Fibroblast of lung (primary cell): ENCODE results near the gene PLXNA2. TPM values are rescaled to one million over a fixed set of nuclear protein-coding genes. Genes with fewer than 3 reads are reported as not detected.

Experiments
- DNase-seq, 2 donors: peaks; one replicate each; pipeline versions ENCODE4 v3.0.0 to v3.0.0-alpha.2; 2010; ENCODE audit warnings: low read depth in 2 of 2
- H2AFZ ChIP-seq: 2 replicates; pipeline ENCODE4 v1.5.1; 2012; ENCODE audit warnings: low read length, control low read depth, inconsistent platforms
- H3K27ac ChIP-seq: 2 replicates; pipeline ENCODE4 v1.5.1; 2011; ENCODE audit warnings: low read length, control low read depth; ENCODE audit not compliant: insufficient read depth
- H3K27me3 ChIP-seq: 2 replicates; pipeline ENCODE4 v1.5.1; 2011; ENCODE audit warnings: mild to moderate bottlenecking, low read length; ENCODE audit not compliant: control insufficient read depth, insufficient read depth
- H3K36me3 ChIP-seq: 2 replicates; pipeline ENCODE4 v1.5.1; 2011; ENCODE audit warnings: low read length; ENCODE audit not compliant: control insufficient read depth, insufficient read depth
- H3K4me1 ChIP-seq: 2 replicates; pipeline ENCODE4 v1.5.1; 2011; ENCODE audit warnings: low read length; ENCODE audit not compliant: control insufficient read depth, insufficient read depth; ENCODE audit errors: extremely low read depth
- H3K4me2 ChIP-seq: 2 replicates; pipeline ENCODE4 v1.5.1; 2011; ENCODE audit warnings: low read length, control low read depth; ENCODE audit not compliant: insufficient read depth; ENCODE audit errors: extremely low read depth
- H3K4me3 ChIP-seq, 4 experiments: fragments of 200-600 bp in 1 of 4; sonication (generic) in 1 of 4; replicated peaks in 1 of 4; 2 replicates each; pipeline ENCODE4 v1.5.1; 2011 to 2016; ENCODE audit warnings: low read length in 4 of 4, low read depth in 3 of 4, mild to moderate bottlenecking in 3 of 4, control low read depth in 2 of 4, inconsistent platforms in 1 of 4, mixed read lengths in 1 of 4; ENCODE audit not compliant: insufficient read depth in 1 of 4; ENCODE audit errors: control extremely low read depth in 1 of 4
- H3K79me2 ChIP-seq: 2 replicates; pipeline ENCODE4 v1.5.1; 2012; ENCODE audit warnings: mild to moderate bottlenecking, low read length, inconsistent platforms; ENCODE audit not compliant: control insufficient read depth, insufficient read depth
- H3K9ac ChIP-seq: 2 replicates; pipeline ENCODE4 v1.5.1; 2011; ENCODE audit warnings: mild to moderate bottlenecking, low read length, control low read depth; ENCODE audit not compliant: insufficient read depth
- H3K9me3 ChIP-seq: 2 replicates; pipeline ENCODE4 v1.5.1; 2012; ENCODE audit warnings: low read depth, low read length; ENCODE audit not compliant: control insufficient read depth, insufficient read depth
- H4K20me1 ChIP-seq: 2 replicates; pipeline ENCODE4 v1.5.1; 2011; ENCODE audit warnings: low read length; ENCODE audit not compliant: control insufficient read depth, insufficient read depth; ENCODE audit errors: extremely low read depth
- EZH2 ChIP-seq: IDR thresholded peaks from 2 replicates; pipeline ENCODE4 v1.5.1; 2012; ENCODE audit warnings: low read length, control low read depth, mild to moderate bottlenecking; ENCODE audit errors: missing control alignments
- polyA plus RNA-seq, 2 donors: library from polyadenylated mRNA; depleted of rRNA in 1 of 2; stranded (reverse) in 1 of 2; unstranded in 1 of 2; fragments of >200 nt; gene quantifications; 2 replicates each; pipeline ENCODE4 v1.2.1, GENCODE V29; 2011 to 2012; ENCODE audit warnings: missing spikeins in 1 of 2
- total RNA-seq: library from RNA; depleted of rRNA; stranded (reverse); fragments of >200 nt; gene quantifications from 2 replicates; pipeline ENCODE4 v1.2.1, GENCODE V29; 2014
- TF ChIP-seq, protein P1 (sequence below), 2 donors: IDR thresholded peaks in 1 of 2; conservative IDR thresholded peaks in 1 of 2; 1 replicate in 1 of 2; 2 replicates in 1 of 2; pipeline ENCODE4 v1.5.1; 2011 to 2012; ENCODE audit warnings: low read length in 2 of 2, control low read depth in 1 of 2, inconsistent platforms in 1 of 2, low read depth in 1 of 2, mild to moderate bottlenecking in 1 of 2

PLXNA2 gene
- total and polyA plus RNA-seq, 2 donors (not counting 1 experiment from before 2014, with no cell fraction given), result 0.43 to 2.0 TPM

DNA sequence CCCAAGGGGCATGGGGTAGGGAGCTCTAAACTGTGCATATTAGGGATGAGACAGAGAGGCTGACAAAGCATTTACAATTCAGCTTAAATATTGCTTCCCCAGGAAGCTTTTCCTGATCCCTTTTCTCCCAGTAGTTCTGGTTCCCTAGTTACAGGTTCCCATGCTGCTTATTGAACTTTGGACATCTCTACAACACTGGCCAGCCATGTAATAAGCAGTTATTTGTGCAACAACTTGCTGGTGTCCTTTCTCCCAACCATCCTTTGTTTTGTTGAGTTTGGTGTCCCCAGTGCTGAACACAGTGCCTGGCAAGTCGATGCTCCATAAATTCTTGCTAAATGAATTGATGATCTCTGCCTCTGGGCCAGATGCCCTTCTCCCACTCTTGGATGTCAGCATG lies 80.6 kb downstream of the PLXNA2 start:
- no peak overlapping the region for H3K4me3 ChIP-seq
- H2AFZ ChIP-seq, result no peak overlapping the region
- no peaks in the 10 kb centered on the region for H3K36me3 ChIP-seq
- no peaks in the 10 kb centered on the region for H3K27me3 ChIP-seq
- H3K9me3 ChIP-seq, result no peaks in the 10 kb centered on the region
- peaks cover 4% of the 10 kb centered on the region for H3K4me1 ChIP-seq
- H4K20me1 ChIP-seq, result no peaks in the 10 kb centered on the region
- no peak overlapping the region for H3K4me2 ChIP-seq
- no peak overlapping the region for H3K27ac ChIP-seq
- H3K79me2 ChIP-seq, result no peaks in the 10 kb centered on the region
- no peak for TF ChIP-seq EZH2
- TF ChIP-seq, protein P1, sequence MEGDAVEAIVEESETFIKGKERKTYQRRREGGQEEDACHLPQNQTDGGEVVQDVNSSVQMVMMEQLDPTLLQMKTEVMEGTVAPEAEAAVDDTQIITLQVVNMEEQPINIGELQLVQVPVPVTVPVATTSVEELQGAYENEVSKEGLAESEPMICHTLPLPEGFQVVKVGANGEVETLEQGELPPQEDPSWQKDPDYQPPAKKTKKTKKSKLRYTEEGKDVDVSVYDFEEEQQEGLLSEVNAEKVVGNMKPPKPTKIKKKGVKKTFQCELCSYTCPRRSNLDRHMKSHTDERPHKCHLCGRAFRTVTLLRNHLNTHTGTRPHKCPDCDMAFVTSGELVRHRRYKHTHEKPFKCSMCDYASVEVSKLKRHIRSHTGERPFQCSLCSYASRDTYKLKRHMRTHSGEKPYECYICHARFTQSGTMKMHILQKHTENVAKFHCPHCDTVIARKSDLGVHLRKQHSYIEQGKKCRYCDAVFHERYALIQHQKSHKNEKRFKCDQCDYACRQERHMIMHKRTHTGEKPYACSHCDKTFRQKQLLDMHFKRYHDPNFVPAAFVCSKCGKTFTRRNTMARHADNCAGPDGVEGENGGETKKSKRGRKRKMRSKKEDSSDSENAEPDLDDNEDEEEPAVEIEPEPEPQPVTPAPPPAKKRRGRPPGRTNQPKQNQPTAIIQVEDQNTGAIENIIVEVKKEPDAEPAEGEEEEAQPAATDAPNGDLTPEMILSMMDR (conservative IDR thresholded peaks at IDR 0.05 in 1 of 2, IDR thresholded peaks at IDR 0.05 in 1 of 2; ENCODE audit: low read depth in 1 of 2, low read length in 2 of 2), result no peak
- DNase-seq, result no peak
- no peak overlapping the region for H3K9ac ChIP-seq

DNA sequence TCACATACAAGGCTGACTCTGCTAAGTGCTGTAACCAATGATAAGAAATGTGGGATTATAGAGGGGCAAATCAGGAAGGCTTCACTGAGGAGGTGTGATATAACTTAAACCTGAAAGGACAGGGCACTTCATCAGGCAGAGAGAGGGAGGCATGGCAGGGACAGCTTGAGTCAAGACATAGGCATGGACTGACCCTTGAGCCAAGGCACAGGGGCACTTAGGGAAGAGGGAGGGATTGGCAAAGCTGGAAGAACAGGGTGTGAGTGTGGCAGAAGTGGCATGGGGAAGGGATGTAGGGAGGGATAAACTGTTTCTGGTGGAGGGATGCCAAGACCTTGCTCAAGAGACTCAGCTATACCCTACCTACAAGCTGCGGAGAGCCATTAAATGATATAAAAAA lies 81.3 kb downstream of the PLXNA2 start:
- H2AFZ ChIP-seq, result no peak overlapping the region
- no peaks in the 10 kb centered on the region for H3K27me3 ChIP-seq
- peaks cover 4% of the 10 kb centered on the region for H3K4me1 ChIP-seq
- H3K36me3 ChIP-seq, result no peaks in the 10 kb centered on the region
- H3K4me3 ChIP-seq, result no peak overlapping the region
- H3K27ac ChIP-seq, result no peak overlapping the region
- TF ChIP-seq EZH2, result no peak
- TF ChIP-seq, protein P1 (conservative IDR thresholded peaks at IDR 0.05 in 1 of 2, IDR thresholded peaks at IDR 0.05 in 1 of 2; ENCODE audit: low read depth in 1 of 2, low read length in 2 of 2), result no peak
- H4K20me1 ChIP-seq, result no peaks in the 10 kb centered on the region
- H3K79me2 ChIP-seq, result no peaks in the 10 kb centered on the region
- H3K9ac ChIP-seq, result no peak overlapping the region
- no peak for DNase-seq
- H3K9me3 ChIP-seq, result no peaks in the 10 kb centered on the region
- no peak overlapping the region for H3K4me2 ChIP-seq

DNA sequence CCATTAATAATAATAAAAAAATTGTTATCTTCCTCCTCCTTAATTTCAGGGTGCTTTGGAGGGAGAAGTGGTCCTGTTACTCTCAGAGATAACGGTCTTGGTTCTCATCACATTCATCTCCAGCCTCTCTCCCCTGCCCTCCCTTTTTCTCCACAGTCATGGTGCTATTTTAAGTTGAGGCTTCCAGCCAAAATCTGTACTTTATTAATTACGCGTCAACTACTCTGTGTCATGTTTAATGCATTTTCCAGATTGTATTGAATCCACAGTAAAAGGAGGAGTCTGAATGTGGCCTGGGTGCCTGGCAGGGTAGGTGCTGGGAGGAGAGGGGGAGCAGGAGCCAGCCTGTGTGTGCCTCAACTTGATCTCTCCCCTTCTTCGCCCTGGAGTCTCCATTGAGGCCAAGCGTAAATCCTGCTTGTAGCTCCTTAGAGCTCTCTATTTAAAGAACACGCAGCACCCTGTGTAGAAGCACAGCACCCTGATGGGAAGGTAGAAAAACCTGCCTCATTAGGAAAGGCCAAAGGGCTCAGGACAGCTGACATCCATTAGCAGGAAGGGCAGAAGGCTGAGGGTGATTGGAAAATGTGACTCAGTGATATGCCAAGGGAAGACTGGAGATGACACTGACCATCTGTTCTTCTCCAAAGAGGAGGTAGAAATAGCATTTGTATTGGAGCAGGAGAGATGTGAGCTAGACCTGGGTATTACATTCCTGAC lies 82.4 kb downstream of the PLXNA2 start:
- no peaks in the 10 kb centered on the region for H3K36me3 ChIP-seq
- H2AFZ ChIP-seq, result no peak overlapping the region
- peak overlapping the region; percentile 51 for H3K4me2 ChIP-seq
- peak; percentile 64 to 90 for DNase-seq
- H3K4me3 ChIP-seq, result no peak overlapping the region
- peaks cover 4% of the 10 kb centered on the region for H3K4me1 ChIP-seq
- no peaks in the 10 kb centered on the region for H3K79me2 ChIP-seq
- H4K20me1 ChIP-seq, result no peaks in the 10 kb centered on the region
- no peaks in the 10 kb centered on the region for H3K27me3 ChIP-seq
- no peak overlapping the region for H3K27ac ChIP-seq
- H3K9ac ChIP-seq, result no peak overlapping the region
- no peaks in the 10 kb centered on the region for H3K9me3 ChIP-seq
- TF ChIP-seq EZH2, result no peak
- TF ChIP-seq, protein P1 (conservative IDR thresholded peaks at IDR 0.05 in 1 of 2, IDR thresholded peaks at IDR 0.05 in 1 of 2; ENCODE audit: low read depth in 1 of 2, low read length in 2 of 2), result no peak
